Measurements from ENCODE around the gene APOL4.

DNA sequence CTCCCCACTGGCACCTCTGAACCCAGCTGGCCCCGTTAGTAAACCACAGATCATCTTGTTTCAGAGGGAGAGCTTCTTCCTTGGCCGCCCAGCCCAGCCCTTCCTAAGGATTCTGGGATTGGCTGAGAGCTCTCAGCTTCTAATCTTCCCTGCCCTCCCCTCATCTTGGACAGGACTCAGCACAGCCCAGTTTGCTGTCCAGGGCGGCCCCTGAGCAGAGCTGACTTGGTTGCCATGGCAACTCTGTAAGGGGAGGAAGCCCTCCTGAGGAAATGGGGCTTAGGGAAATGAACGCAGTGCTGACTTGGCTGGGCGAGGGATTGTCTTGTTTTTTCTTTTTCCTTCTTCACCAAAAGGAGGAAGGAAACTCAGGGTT, 4.6 kb downstream of the APOL4 start:
- TF ChIP-seq CTCF (IDR thresholded peaks at IDR 0.05; ENCODE audit: borderline replicate concordance, extremely low read depth, low read length, poor library complexity, severe bottlenecking): no peak
- TF ChIP-seq EZH2 (IDR thresholded peaks at IDR 0.05; ENCODE audit: borderline replicate concordance, low read depth, low read length, severe bottlenecking): no peak

All from DND-41 (cell line).